Femur (tissue), 1 donor: ENCODE results near the gene GAGE13.
"Not testable (repeated sequence)": the region's sequence is repeated elsewhere in the genome, so short reads cannot be mapped to it uniquely, and the experiment has no call there.

ENCODE experiments used
- DNase-seq: peaks from one replicate; pipeline ENCODE4 v3.0.0-alpha.2; 2017

GAGE13 gene

GRCh38 chrX:49341449-49341848 lies 10.1 kb downstream of the GAGE13 start:
- DNase-seq, result not testable (repeated sequence)

GRCh38 chrX:49344496-49345175 lies 13.3 kb downstream of the GAGE13 start:
- DNase-seq, result not testable (repeated sequence)

- not testable (repeated sequence) for DNase-seq
Observed at GRCh38 chrX:49345402-49345801, 14.0 kb downstream of the GAGE13 start.

GRCh38 chrX:49346150-49346549 lies 14.8 kb downstream of the GAGE13 start:
- DNase-seq, result not testable (repeated sequence)
